GM23338 (cell line): ENCODE results near the gene ART1.

Experiments
- EZH2 ChIP-seq: fragments of 200-600 bp; sonication (generic); IDR thresholded peaks from one replicate; pipeline ENCODE4 v1.8.0; 2017; ENCODE audit warnings: antibody characterized with exemption, mild to moderate bottlenecking, low read depth; ENCODE audit not compliant: unreplicated experiment
- EZH2phosphoT487 ChIP-seq: fragments of 200-600 bp; sonication (generic); IDR thresholded peaks from one replicate; pipeline ENCODE4 v1.8.1; 2018; ENCODE audit warnings: antibody characterized with exemption; ENCODE audit not compliant: unreplicated experiment
- POLR2AphosphoS5 ChIP-seq: IDR thresholded peaks from 2 replicates; pipeline ENCODE4 v1.6.1; 2016; ENCODE audit warnings: antibody characterized with exemption, low read depth
- TF ChIP-seq, protein P1 (sequence below), 2 experiments: fragments of 200-600 bp in 1 of 2; sonication (generic) in 1 of 2; conservative IDR thresholded peaks; 2 replicates each; pipeline versions ENCODE4 v1.5.1 to v1.6.1; 2016 to 2017; ENCODE audit warnings: antibody characterized with exemption in 2 of 2, low read depth in 2 of 2, mild to moderate bottlenecking in 2 of 2, moderate library complexity in 1 of 2
- TF ChIP-seq, protein P2 (sequence below): IDR thresholded peaks from one replicate; pipeline ENCODE4 v1.6.1; 2018; ENCODE audit warnings: antibody characterized with exemption; ENCODE audit not compliant: unreplicated experiment

DNA sequence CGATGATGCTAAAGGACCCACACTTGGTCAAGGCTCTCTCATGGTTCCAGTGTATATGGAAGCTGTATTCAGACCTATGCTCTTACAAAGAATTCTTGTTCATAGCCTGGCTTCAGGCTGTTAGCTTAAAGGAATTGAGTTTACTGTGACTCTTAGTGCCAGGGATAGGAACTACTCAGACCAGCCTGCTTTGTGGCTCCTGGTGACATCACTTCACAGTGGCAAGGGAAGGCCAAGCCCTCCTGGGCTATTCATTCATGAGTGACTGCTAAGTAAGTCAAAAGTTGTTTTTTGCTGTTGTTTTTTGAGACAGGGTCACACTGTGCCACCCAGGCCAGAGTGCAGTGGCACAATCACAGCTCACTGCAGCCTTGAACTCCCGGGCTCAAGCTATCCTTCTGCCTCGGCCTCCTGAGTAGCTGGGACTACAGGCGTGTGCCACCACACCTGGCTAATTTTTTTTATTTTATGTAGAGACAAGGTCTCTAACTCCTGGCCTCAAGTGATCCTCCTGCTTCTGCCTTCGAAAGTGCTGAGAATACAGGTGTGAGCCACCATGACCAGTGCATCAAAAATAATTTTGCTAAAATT, 12.8 kb upstream of the ART1 start:
- TF ChIP-seq, protein P1, sequence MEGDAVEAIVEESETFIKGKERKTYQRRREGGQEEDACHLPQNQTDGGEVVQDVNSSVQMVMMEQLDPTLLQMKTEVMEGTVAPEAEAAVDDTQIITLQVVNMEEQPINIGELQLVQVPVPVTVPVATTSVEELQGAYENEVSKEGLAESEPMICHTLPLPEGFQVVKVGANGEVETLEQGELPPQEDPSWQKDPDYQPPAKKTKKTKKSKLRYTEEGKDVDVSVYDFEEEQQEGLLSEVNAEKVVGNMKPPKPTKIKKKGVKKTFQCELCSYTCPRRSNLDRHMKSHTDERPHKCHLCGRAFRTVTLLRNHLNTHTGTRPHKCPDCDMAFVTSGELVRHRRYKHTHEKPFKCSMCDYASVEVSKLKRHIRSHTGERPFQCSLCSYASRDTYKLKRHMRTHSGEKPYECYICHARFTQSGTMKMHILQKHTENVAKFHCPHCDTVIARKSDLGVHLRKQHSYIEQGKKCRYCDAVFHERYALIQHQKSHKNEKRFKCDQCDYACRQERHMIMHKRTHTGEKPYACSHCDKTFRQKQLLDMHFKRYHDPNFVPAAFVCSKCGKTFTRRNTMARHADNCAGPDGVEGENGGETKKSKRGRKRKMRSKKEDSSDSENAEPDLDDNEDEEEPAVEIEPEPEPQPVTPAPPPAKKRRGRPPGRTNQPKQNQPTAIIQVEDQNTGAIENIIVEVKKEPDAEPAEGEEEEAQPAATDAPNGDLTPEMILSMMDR (conservative IDR thresholded peaks at IDR 0.05; ENCODE audit: low read depth in 2 of 2), result no peak
- TF ChIP-seq POLR2AphosphoS5 (no peak), EZH2 (no peak), EZH2phosphoT487 (no peak)
- TF ChIP-seq, protein P2, sequence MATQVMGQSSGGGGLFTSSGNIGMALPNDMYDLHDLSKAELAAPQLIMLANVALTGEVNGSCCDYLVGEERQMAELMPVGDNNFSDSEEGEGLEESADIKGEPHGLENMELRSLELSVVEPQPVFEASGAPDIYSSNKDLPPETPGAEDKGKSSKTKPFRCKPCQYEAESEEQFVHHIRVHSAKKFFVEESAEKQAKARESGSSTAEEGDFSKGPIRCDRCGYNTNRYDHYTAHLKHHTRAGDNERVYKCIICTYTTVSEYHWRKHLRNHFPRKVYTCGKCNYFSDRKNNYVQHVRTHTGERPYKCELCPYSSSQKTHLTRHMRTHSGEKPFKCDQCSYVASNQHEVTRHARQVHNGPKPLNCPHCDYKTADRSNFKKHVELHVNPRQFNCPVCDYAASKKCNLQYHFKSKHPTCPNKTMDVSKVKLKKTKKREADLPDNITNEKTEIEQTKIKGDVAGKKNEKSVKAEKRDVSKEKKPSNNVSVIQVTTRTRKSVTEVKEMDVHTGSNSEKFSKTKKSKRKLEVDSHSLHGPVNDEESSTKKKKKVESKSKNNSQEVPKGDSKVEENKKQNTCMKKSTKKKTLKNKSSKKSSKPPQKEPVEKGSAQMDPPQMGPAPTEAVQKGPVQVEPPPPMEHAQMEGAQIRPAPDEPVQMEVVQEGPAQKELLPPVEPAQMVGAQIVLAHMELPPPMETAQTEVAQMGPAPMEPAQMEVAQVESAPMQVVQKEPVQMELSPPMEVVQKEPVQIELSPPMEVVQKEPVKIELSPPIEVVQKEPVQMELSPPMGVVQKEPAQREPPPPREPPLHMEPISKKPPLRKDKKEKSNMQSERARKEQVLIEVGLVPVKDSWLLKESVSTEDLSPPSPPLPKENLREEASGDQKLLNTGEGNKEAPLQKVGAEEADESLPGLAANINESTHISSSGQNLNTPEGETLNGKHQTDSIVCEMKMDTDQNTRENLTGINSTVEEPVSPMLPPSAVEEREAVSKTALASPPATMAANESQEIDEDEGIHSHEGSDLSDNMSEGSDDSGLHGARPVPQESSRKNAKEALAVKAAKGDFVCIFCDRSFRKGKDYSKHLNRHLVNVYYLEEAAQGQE, result no peak
